ENCODE data around the gene TPCN2. TPM values are rescaled to one million over a fixed set of nuclear protein-coding genes. Genes with fewer than 3 reads are reported as not detected.

The TPCN2 gene
- total RNA-seq, 4 donors from 2014 or later = 18.7 to 34.5 (median 24.7) TPM

DNA sequence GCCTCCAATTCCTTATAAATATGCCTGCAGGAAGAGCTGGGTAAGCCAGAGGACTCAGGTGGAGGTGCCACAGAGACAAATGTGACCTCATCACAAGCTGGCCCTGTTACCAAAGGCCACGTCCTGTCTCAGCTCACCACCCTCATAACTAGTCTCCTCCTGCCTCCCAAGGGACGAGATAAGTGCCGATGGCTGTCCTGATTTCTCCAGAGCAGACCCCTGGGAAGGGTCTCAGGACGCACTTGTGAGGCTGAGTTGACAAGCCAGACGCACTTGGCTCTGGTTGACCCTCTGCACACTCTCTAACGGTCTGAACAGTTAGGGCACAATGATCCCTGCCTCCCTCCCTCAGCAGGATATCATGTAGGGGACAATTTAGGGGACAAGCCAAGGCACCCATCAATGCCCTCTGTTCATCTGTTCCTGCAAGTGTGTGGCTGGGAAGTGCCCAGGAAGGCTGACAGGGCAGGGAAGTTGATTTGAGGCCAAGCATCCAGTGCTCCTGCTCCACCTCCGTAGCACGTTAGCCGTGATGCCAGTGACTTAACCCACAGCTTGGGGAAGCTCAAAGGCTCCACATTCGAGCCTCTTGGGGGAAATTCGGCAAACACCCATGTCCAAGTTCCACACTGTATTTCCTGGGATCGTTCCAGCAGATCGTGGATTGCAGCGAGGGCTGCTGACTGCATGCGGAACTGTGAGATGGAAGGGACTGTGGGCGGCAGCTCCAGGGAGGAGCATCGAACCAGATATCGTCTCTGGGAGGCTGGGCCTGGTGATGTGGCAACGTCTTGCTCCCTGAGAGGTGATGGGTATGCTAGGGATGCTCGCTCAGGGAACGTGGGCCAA lies 109.8 kb downstream of the TPCN2 start:
- Histone ChIP-seq H3K27ac (replicated peaks in 1 of 4) (peak overlapping the region in 1 of 4 donors; percentile 70), H3K9me3 (peaks cover 0 to 5% (median 0%) of the 10 kb centered on the region in 4 donors), H3K4me1 (peaks cover 33 to 44% (median 38%) of the 10 kb centered on the region in 4 donors), H3K27me3 (no peaks in the 10 kb centered on the region), H3K4me3 (no peak overlapping the region), H3K36me3 (peaks cover 0 to 9% (median 3%) of the 10 kb centered on the region in 4 donors)
- WGBS = 96% methylated on average over 6 of the region's 21 CpGs
- TF ChIP-seq EP300 (IDR thresholded peaks at IDR 0.05) (no peak), POLR2A (IDR thresholded peaks at IDR 0.05; ENCODE audit: low read depth) (no peak)
- intact Hi-C loops (cut with DNase I) = no loop called here
- DNase-seq (ENCODE audit: extremely low spot score) = no peak

DNA sequence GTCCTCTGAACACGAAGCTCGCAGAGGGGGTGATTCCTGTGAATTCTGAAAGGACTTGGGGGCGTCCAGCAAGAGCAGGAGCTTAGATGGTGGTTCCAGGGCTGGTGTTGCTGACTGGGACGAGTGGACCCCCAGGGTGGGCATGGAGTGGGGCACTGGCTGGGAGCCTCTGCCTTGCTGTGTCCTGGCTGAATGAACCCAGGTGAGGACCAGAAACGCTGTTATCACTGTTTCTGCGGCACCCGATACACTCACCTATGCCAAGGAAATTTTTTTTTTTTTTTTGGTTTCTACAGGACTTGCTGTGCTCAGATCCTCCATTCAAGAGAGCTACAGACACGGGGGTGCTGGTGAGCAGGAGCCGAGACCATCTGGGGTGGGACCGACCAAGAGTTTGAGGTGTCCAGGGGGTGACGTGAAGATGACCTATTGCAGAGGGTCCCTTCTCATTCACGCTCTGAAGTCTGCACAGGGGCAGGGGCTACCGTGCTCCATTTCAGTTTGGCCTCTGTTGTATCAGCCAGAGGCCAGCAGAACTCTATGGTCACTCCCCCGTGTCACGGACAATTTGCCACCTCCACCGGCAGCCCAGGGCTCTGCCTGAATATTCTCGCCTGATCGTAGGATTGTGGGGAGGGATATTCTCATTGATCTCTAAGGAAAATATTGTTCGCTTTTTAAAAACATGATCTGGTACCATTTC lies 110.6 kb downstream of the TPCN2 start:
- H3K4me3 ChIP-seq = no peak overlapping the region
- 97% methylated on average over 14 of the region's 19 CpGs for WGBS
- peaks cover 33 to 44% (median 38%) of the 10 kb centered on the region in 4 donors for H3K4me1 ChIP-seq
- TF ChIP-seq POLR2A (IDR thresholded peaks at IDR 0.05; ENCODE audit: low read depth) = no peak
- TF ChIP-seq POLR2AphosphoS5 (IDR thresholded peaks at IDR 0.05) = no peak
- no peak for TF ChIP-seq EP300 (IDR thresholded peaks at IDR 0.05)
- TF ChIP-seq, protein P1, sequence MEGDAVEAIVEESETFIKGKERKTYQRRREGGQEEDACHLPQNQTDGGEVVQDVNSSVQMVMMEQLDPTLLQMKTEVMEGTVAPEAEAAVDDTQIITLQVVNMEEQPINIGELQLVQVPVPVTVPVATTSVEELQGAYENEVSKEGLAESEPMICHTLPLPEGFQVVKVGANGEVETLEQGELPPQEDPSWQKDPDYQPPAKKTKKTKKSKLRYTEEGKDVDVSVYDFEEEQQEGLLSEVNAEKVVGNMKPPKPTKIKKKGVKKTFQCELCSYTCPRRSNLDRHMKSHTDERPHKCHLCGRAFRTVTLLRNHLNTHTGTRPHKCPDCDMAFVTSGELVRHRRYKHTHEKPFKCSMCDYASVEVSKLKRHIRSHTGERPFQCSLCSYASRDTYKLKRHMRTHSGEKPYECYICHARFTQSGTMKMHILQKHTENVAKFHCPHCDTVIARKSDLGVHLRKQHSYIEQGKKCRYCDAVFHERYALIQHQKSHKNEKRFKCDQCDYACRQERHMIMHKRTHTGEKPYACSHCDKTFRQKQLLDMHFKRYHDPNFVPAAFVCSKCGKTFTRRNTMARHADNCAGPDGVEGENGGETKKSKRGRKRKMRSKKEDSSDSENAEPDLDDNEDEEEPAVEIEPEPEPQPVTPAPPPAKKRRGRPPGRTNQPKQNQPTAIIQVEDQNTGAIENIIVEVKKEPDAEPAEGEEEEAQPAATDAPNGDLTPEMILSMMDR (IDR thresholded peaks at IDR 0.05) = no peak
- H3K27ac ChIP-seq (replicated peaks in 1 of 4) = no peak overlapping the region
- H3K27me3 ChIP-seq = no peaks in the 10 kb centered on the region
- intact Hi-C loops (cut with DNase I) = no loop called here
- DNase-seq (ENCODE audit: extremely low spot score) = no peak
- H3K36me3 ChIP-seq = peaks cover 0 to 9% (median 3%) of the 10 kb centered on the region in 4 donors
- peaks cover 0 to 13% (median 2%) of the 10 kb centered on the region in 4 donors for H3K9me3 ChIP-seq

DNA sequence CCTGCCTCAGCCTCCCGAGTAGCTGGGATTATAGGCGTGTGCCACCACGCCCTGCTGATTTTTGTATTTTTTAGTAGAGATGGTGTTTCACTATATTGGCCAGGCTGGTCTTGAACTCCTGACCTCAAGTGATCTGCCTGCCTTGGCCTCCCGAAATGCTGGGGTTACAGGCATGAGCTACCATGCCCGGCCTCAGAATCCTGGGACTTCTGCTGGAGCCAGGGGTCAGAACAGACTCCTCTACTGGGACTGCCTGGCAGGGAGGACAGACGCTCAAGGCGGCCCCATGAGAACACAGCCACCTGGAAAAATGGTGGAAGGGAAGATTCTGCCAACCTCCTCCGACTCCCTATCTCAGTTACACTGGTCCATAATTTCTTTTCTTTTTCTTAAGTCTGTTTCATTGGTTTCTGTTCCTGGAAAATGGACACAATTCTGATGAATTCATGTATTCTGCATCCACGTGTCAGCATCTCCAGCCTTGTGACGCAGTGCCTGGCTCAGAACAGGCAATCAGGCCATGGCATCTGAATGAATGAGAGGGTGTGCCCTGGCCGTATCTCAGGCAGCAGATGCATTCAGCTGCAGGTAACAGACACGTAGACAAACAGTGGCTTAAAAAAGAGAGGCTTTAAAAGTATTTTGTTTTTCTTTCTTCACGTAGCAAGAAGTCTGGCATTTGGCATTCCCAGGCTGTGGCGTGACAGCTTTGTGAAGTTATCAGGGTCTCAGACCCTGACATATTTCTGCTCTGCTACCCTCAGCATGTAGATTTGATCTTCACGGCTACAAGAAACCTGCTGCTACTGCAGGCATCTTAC lies 111.8 kb downstream of the TPCN2 start:
- intact Hi-C loops (cut with DNase I) = no loop called here
- H3K27me3 ChIP-seq = no peaks in the 10 kb centered on the region
- H3K27ac ChIP-seq (replicated peaks in 1 of 4) = peak overlapping the region in 1 of 4 donors; percentile 18
- no peak overlapping the region for H3K4me3 ChIP-seq
- H3K36me3 ChIP-seq = peaks cover 0 to 6% (median 2%) of the 10 kb centered on the region in 4 donors
- WGBS = 79% methylated on average over 15 of the region's 15 CpGs
- peaks cover 33 to 36% (median 34%) of the 10 kb centered on the region in 4 donors for H3K4me1 ChIP-seq
- DNase-seq (ENCODE audit: extremely low spot score) = no peak
- peaks cover 0 to 16% (median 2%) of the 10 kb centered on the region in 4 donors for H3K9me3 ChIP-seq
- TF ChIP-seq POLR2AphosphoS5 (IDR thresholded peaks at IDR 0.05) = no peak
- TF ChIP-seq, protein P1 (IDR thresholded peaks at IDR 0.05) = no peak
- no peak for TF ChIP-seq EP300 (IDR thresholded peaks at IDR 0.05)

DNA sequence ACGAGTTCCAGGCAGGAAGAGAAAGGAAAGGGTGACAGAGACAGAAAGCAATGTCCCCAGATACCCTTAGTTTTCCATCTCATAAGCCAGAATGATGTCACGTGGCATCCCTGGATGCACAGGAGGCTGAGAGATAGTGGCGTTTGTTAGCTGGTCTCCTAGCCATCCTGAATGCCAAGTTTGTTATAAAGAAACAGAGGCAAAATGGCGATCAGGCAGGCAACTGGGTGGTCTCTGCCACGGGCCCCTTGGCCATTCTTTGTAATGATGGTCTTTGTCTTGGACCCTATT lies 112.3 kb downstream of the TPCN2 start:
- Histone ChIP-seq H3K4me3 (no peak overlapping the region), H3K27ac (replicated peaks in 1 of 4) (no peak overlapping the region), H3K4me1 (peaks cover 30 to 33% (median 32%) of the 10 kb centered on the region in 4 donors), H3K36me3 (peaks cover 0 to under 1% (median 0%) of the 10 kb centered on the region in 4 donors), H3K27me3 (no peaks in the 10 kb centered on the region), H3K9me3 (peaks cover 0 to 16% (median 2%) of the 10 kb centered on the region in 4 donors)
- TF ChIP-seq POLR2AphosphoS5 (IDR thresholded peaks at IDR 0.05) (no peak), POLR2A (IDR thresholded peaks at IDR 0.05; ENCODE audit: low read depth) (no peak), EP300 (IDR thresholded peaks at IDR 0.05) (no peak)
- TF ChIP-seq, protein P1 (IDR thresholded peaks at IDR 0.05) = no peak
- WGBS = 61% methylated on average over 5 of the region's 5 CpGs
- intact Hi-C loops (cut with DNase I) = no loop called here
- DNase-seq (ENCODE audit: extremely low spot score) = no peak

Measured in esophagus muscularis mucosa (tissue), 4 donors.